CD4-positive, alpha-beta T cell treated with Interleukin-6 at 100 ng/mL for 8 hours (primary cell): ENCODE measurements around the gene ZNF775.
"Not testable (repeated sequence)": the region's sequence is repeated elsewhere in the genome, so short reads cannot be mapped to it uniquely, and the experiment has no call there.

Experiments
- DNase-seq: peaks from one replicate; pipeline ENCODE4 v3.0.0-alpha.2; 2020; ENCODE audit warnings: mixed read lengths, low spot score

ZNF775 gene

DNA sequence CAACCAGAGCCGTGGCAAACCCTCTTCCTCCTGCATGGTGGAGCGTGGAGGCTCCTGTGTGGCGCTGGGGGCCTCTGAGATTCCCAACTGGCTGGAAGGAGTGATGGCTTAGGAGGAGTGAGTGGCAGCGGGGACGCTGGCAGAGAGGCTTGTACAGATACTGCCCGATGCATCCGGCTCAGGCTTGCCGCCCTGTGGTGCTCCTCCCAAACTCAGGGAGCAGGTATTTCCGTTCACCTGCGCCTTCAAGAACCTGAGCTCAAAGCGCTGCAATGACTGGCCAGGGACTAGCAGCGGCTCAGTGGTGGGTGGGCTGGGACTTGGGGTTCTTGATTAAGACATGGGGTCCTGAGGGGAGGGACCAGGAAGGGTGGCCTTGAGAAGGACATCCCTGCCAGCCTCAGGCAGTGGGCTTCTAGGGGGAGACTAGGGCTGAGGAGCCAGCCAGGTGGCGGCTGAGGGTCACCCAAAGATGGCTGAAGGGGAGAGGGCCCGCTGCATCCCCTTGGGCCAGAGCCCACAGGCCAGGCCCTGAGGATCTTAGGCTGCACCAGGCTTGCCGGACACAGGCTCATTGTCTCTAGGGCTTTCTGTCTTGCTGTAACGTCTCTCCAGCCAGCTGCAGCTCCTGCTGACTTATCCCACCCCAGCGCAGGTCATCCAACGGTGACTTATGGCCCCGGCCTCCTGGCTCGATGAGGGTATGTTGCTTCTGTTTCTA is 3.2 kb downstream of the ZNF775 start:
- no peak for DNase-seq

DNA sequence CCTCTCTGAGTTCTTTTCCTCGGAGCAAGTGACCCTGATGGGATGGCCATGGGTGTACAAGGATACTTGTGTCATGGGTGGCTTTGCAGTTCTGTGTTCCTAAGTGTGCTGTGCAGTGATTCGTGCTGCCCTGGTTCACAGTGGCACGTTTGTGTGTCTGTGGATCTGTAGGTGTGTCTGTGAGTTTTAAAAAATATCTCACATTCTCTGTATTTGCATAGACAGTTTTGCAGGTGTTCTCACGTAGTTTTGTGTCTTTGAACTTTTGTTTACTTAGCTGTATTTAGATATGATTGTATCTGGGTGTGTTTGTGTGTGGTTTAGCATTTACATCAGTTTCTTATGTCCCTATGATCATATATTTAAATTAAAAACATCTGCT is 3.7 kb downstream of the ZNF775 start:
- DNase-seq = no peak

DNA sequence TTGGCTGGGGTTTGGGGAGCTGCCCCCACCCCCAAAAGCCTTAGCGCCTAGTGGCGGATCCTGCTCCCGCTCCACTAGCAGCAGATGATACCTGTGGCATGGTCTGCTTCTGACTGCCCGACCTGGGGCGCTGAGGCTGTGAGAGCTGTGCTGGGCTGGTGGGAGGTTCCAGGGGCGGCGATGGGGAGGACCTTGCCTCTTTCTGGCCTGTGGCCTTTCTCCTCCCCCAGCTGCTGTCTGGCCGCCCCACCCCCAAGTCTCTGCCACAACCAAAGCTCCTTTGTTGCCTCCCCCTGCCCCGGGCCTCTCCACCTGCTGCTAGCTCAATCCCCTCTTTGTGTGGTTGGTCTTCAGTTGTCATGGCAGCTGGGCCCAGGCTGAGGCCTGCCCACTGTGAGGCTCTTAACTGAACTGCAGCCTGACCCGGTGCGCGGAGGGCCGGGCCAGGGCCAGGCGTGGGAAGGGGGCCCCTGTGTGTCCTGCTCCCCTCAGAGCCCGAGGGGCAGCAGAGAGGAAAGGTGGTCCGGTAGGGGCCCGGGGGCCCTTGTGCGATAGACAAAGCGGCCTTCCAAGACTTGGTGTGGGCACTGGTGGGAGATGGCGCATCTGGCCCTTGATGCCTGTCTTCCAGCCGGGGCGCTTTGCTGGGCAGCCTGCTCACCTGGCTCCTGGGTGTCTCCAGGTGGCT is 4.7 kb downstream of the ZNF775 start:
- DNase-seq = no peak

DNA sequence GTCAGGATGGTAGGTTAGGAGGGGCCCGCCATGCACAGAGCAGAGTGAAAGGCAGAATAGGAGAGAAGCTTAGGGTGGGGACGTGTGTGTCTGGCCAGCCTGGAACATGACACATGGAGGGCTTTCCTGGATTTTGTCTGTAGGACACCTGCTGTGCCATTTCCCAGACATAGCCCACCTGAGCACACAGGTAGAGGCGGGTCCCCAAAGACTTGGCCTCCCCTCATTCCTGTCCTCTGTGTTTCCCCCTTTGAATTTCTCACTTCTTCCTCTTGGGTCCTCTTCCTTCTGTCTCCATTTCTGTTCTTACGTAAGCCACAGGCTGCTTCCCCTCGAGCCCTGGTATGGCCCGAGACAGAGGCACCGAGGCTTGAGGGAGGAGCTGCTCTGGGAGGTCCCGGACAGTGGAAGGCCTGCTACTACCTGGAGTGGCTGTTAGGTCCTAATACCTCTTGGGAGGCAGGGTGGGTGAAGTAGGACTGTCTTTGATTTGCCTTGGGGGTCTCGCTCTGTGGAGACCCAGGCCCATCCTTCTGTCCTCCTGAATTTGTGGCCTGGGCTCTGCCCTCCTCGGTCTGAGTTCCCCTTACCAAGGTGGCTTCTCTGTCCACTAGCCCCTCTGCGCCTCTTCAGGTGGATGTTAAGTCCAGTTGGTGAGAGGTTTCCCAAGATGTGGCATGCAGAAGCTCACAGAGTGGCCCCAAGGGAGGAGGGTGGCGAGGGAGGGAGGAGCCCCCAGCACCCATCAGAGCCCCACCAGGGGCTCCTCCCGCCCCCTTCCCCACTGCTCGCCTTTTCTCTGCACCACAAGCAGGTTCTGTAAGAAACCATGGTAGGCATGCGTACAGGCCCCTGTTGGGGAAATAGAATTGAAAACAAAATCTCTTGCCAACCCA is 5.5 kb downstream of the ZNF775 start:
- no peak for DNase-seq

- DNase-seq = no peak
Observed at GRCh38 chr7:150385302-150385723, 6.2 kb downstream of the ZNF775 start.

DNA sequence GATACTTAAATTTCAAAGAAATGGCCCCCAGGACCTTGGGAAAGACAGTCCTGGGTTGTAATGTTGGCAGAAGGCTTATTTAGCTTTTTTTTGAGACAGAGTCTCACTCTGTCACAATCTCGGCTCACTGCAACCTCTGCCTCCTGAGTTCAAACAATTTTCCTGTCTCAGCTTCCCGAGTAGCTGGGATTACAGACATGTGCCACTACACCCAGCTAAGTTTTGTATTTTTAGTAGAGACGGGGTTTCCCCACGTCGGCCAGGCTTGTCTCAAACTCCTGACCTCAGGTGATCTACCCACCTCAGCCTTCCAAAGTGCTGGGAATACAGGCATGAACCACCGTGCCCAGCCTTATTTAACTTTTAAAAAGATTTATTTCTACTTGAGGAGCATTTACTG is 6.8 kb downstream of the ZNF775 start:
- not testable (repeated sequence) for DNase-seq

- no peak for DNase-seq
Observed at GRCh38 chr7:150388306-150388705, 9.2 kb downstream of the ZNF775 start.

DNA sequence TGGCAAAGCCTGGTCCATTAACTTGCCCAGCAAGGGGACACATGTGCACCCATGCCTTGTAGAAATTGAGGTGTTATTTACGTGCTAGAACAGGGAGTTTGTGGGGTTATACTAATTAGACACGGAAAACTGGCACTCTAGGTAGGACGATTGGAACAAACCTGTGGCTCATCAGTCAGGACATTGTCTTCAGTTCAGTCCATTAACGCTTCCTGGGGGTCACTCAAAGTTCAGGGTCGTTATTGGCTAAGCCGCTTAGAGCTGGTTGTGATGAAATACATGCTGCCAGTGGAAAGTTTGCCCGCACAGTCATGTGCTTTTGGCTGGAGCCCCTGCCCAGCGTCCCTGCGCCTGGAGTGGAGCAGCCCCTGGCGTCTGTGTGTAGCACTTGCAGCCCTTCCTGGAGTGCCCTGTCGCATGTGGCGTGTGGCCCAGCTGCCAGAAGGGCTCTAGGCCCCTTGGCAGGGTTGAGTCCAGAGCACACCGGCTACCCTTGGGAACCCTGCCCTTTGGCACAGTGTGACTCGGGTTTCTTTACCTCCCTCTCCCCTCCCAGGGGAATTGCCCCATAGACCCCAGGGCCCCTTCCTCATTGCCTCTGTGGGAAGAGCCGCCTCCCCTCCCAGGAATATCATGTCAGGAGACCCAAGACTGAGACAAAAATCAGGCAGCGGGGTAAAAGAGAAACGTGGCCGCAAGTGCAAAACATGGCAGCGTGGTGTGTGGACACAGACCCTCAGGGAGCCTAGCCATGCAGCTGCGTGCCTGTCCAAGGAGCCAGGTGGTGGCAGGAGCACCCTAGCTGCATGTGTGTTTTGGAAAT is 9.8 kb downstream of the ZNF775 start:
- no peak for DNase-seq

DNA sequence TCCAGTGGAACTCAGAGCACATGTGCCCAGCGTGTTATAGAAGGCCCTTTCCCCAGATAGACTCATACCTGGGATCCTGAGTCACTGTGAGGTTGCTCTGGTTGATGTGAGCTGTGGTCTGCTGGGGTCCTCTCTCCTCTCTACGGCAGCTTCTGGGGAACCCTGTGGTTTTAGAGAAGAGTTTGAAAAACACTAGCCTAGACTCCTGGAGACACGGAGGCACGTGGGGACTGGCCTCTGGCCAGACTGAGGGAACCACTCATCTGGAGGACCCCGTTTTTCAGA is 10.3 kb downstream of the ZNF775 start:
- DNase-seq = no peak

- no peak for DNase-seq
Observed at GRCh38 chr7:150390205-150390604, 11.1 kb downstream of the ZNF775 start.

DNA sequence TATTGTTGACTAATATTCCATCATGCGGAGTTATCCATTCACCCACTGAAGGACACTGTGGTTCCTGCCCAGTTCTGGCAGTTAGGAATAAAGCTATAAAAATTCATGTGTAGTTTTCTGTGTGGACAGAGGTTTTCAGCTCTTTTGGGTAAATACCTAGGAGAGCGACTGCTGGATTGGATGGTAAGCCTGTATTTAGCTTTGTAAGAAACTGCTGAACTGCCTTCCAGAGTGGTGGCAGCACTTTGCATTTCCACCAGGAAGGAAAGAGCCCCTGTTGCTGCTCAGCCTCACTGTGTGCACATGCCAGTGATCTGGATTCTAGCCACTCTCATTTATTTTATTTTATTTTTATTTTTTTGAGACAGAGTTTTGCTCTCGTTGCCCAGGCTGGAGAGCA is 14.2 kb downstream of the ZNF775 start:
- DNase-seq = no peak

DNA sequence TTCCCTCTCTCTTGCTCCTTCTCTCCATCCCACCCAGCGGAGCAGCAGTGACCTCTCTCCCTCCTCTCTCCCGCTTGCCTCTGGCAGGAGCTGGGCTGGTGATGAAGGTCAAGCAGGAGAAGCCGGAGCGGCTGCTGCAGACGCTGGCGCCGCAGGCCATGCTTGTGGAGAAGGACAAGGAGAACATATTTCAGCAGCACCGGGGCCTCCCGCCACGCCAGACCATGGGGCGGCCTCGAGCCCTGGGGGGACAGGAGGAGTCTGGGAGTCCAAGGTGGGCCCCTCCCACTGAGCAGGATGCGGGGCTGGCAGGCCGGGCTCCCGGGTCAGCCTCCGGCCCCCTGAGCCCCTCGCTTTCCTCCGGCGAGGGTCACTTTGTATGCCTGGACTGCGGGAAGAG is 17.3 kb downstream of the ZNF775 start:
- DNase-seq = no peak

- DNase-seq = no peak
Observed at GRCh38 chr7:150396851-150397260, 17.7 kb downstream of the ZNF775 start.

GRCh38 chr7:150397346-150398107 is 18.4 kb downstream of the ZNF775 start:
- no peak for DNase-seq

DNA sequence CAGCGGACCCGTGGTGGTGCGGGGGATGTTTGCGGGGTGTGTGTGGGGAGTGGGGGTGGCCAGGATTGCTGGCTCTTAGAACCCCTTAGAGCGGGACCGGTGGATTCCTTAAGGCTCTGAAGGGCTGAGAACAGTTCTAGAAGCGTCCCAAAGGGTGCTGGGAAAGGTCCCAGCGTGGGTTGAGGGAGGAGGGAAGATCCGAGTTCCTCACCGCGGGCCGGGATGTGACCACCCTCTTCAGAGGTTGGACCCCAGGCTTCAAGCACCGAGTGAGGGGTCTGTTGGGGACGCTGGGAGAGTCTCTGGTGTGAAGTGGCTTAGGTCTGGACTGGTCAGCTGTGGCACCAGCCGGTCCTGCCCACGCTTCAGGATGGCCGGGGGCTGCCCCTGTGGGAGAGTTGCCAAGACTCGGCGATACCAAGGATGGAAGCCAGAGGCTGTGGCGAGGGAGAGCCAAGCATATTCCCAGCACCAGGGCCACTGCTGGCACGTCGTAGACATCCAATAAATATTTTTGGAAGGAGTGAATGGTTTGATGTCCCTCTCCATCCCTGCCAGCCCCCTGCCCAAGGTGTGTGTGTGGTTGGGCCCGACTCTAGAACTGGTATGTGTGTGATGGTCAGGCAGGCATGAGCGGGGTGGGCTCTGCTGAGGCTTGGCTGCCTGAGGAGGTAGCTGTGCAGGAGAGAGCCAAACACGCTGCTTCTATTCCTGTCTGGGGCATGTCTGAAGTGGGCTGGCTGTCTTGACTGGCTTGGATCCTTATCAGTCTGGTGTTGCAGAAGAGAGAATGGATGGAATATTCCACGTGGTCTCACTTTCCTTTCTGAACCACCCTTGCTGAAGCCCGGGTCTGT is 19.2 kb downstream of the ZNF775 start:
- no peak for DNase-seq

DNA sequence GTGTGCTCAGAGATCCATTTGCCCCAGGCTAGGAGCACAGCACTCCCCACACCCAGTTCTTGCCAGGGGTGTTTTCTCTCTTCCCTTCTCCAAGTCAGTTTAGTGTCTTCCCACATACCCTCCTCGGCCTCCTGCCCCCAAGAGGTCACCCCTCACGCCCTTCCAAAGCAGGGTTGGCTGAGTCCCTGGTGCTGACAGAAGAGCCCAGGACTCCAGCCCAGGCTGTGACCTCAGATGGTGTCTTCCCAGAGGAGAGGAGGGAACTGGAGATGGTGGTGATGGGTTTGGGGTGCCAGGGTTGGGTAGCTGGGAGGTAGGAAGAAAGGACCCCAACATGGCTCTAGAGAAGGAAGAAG is 19.8 kb downstream of the ZNF775 start:
- no peak for DNase-seq

DNA sequence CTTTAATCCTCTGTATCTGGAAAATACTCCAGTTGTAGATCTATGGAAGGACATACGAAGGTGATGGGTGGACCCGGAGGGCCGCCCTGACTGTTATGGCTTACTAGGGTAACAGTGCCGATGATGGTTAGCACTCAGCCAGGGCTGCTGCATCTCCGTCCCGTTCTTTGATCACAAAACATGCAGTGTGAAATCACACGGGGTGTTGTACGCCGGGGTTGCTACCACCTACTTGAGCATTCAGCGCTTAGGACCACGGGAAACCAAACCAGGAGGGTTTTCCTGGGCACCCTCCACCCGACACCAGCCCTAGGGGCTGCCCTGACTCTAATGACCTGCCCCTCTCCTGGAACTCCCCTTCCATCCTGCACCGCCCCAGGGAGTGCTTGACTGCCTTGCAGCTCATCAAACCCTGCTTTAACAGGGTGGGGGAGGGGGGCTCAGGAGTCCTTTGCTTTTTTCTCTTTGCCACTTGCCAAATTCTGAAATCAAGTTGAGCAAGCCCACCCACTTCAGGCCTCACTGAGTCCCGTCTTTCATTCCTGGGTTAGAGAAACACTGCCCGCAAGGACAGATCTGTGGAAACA is 20.4 kb downstream of the ZNF775 start:
- DNase-seq = no peak

DNA sequence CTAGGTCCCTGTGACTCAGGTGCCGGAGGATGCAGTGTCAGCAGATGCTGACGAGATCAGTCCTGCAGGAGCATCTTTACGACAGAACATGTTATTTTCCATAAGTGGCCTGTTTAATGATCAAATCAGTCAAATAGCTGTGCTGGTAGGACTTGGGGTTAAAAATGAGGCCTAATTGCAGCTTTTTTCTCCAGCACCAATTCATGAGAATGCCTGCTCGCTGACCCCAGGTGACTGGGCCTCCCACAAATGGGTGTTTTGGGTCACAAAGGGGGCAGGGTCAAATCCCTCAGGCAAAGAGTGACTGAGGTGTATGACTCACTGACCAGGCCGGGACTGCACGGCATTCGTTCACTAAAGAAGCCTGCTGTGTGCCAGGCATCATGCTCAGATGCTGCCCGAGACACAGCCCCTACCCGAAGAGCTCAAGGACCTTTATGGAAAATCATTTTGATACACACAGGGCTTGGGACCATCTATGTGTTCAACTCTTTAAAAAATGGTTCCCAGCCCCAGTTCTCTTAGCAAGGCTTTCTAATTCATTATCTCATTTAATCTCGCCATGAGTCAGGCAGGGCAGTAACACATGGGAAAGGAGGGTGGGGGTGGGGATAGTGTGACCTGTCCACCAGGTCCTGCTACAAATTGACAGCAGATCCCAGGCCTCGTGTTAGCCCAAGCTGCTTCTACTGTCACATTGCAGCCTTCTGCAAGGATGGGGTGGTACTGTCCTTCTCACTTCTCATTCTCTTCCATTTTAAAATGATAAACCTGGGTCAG is 21.1 kb downstream of the ZNF775 start:
- DNase-seq = no peak

- DNase-seq = no peak
Observed at GRCh38 chr7:150400788-150401423, 21.8 kb downstream of the ZNF775 start.
